IMR-90 (cell line): ENCODE data around the gene ITPR2. TPM values are rescaled to one million over a fixed set of nuclear protein-coding genes. Genes with fewer than 3 reads are reported as not detected.

Experiments
- ATAC-seq: fragments of 200-7000 bp; cut with Tn5 transposase; 2 replicates; pipeline ENCODE4 v1.9.1; 2020; ENCODE audit warnings: low read depth, mild to moderate bottlenecking, moderate library complexity
- BruUV-seq: library from RNA; stranded (reverse); fragments of 400-500 nt; replicated peaks from 2 replicates; lab custom pipeline; 2021; lab: Mats Ljungman, UMichigan
- CTCF ChIA-PET: fragments of 300-600 bp; formaldehyde crosslinking; extraction: SDS; loops from one replicate; lab custom pipeline; 2021; ENCODE audit warnings: antibody characterized with exemption; lab: Yijun Ruan, JAX
- POLR2A ChIA-PET: fragments of 300-600 bp; sonication (Branson Sonifier 250); formaldehyde crosslinking; loops from one replicate; lab custom pipeline; 2022; ENCODE audit warnings: antibody characterized with exemption; ENCODE audit not compliant: unreplicated experiment; lab: Charles Lee
- DNase-seq: peaks from one replicate; pipeline ENCODE4 v3.0.0; 2013
- H2AFZ ChIP-seq: replicated peaks from 2 replicates; pipeline ENCODE3; 2013; ENCODE audit warnings: low read length, mild to moderate bottlenecking; ENCODE audit not compliant: poor library complexity
- H2AK5ac ChIP-seq: 2 replicates; pipeline ENCODE4 v1.6.1; 2013; ENCODE audit warnings: low read depth, low read length, inconsistent platforms
- H2AK9ac ChIP-seq: replicated peaks from 2 replicates; pipeline ENCODE3; 2013; ENCODE audit warnings: mild to moderate bottlenecking, low read depth, low read length, moderate library complexity; ENCODE audit not compliant: poor library complexity
- H2BK120ac ChIP-seq: 2 replicates; pipeline ENCODE4 v1.6.1; 2013; ENCODE audit warnings: low read depth, low read length, inconsistent platforms
- H2BK15ac ChIP-seq: 3 replicates; pipeline ENCODE4 v1.6.1; 2013; ENCODE audit warnings: low read depth, low read length, inconsistent platforms
- H2BK20ac ChIP-seq: 2 replicates; pipeline ENCODE4 v1.6.1; 2013; ENCODE audit warnings: low read depth, mild to moderate bottlenecking, inconsistent platforms, low read length, moderate library complexity
- H2BK5ac ChIP-seq: 2 replicates; pipeline ENCODE4 v1.6.1; 2013; ENCODE audit warnings: mild to moderate bottlenecking, low read depth, low read length, inconsistent platforms; ENCODE audit not compliant: poor library complexity, severe bottlenecking
- H3K14ac ChIP-seq: replicated peaks from 2 replicates; pipeline ENCODE4 v1.6.1; 2013; ENCODE audit warnings: low read depth, low read length, inconsistent platforms
- H3K18ac ChIP-seq: 2 replicates; pipeline ENCODE4 v1.6.1; 2013; ENCODE audit warnings: low read depth, low read length, control low read depth
- H3K23ac ChIP-seq: 2 replicates; pipeline ENCODE4 v1.6.1; 2013; ENCODE audit warnings: low read depth, low read length, inconsistent platforms
- H3K27ac ChIP-seq: 2 replicates; pipeline ENCODE4 v1.5.1; 2013; ENCODE audit warnings: mild to moderate bottlenecking, control low read depth, low read length; ENCODE audit not compliant: insufficient read depth
- H3K27me3 ChIP-seq: 2 replicates; pipeline ENCODE4 v1.6.1; 2013; ENCODE audit warnings: low read length; ENCODE audit not compliant: control insufficient read depth, insufficient read depth
- H3K36me3 ChIP-seq: 2 replicates; pipeline ENCODE4 v1.6.1; 2013; ENCODE audit warnings: low read length, mixed read lengths; ENCODE audit not compliant: control insufficient read depth, insufficient read depth
- H3K4ac ChIP-seq: 2 replicates; pipeline ENCODE4 v1.6.1; 2013; ENCODE audit warnings: low read depth, low read length, inconsistent platforms
- H3K4me1 ChIP-seq: 2 replicates; pipeline ENCODE4 v1.6.1; 2013; ENCODE audit warnings: low read length, mixed read lengths; ENCODE audit not compliant: control insufficient read depth, insufficient read depth
- H3K4me2 ChIP-seq: 2 replicates; pipeline ENCODE4 v1.6.1; 2013; ENCODE audit warnings: low read depth, mild to moderate bottlenecking, control low read depth, low read length, moderate library complexity
- H3K4me3 ChIP-seq: 2 replicates; pipeline ENCODE4 v1.5.1; 2013; ENCODE audit warnings: low read depth, mild to moderate bottlenecking, control low read depth, low read length, moderate library complexity; ENCODE audit not compliant: insufficient read depth
- H3K56ac ChIP-seq: 2 replicates; pipeline ENCODE4 v1.6.1; 2013; ENCODE audit warnings: low read length, inconsistent platforms; ENCODE audit not compliant: insufficient read depth; ENCODE audit errors: extremely low read depth
- H3K79me1 ChIP-seq, 2 experiments: 2 replicates each; pipeline ENCODE4 v1.6.1; 2013; ENCODE audit warnings: low read length in 2 of 2, inconsistent platforms in 1 of 2, low read depth in 1 of 2
- H3K9ac ChIP-seq: 2 replicates; pipeline ENCODE4 v1.6.1; 2013; ENCODE audit warnings: low read depth, low read length, control low read depth
- H3K9me1 ChIP-seq: 2 replicates; pipeline ENCODE4 v1.6.1; 2013; ENCODE audit warnings: low read length, inconsistent platforms; ENCODE audit not compliant: insufficient read depth
- H3K9me3 ChIP-seq: 2 replicates; pipeline ENCODE4 v1.6.1; 2013; ENCODE audit warnings: low read length; ENCODE audit not compliant: control insufficient read depth, insufficient read depth
- H4K20me1 ChIP-seq: 2 replicates; pipeline ENCODE4 v1.6.1; 2013; ENCODE audit warnings: low read length, inconsistent platforms; ENCODE audit not compliant: insufficient read depth
- H4K5ac ChIP-seq: 2 replicates; pipeline ENCODE4 v1.6.1; 2013; ENCODE audit warnings: mild to moderate bottlenecking, low read depth, low read length, control low read depth
- H4K8ac ChIP-seq, 2 experiments: 2 replicates each; pipeline ENCODE4 v1.6.1; 2013; ENCODE audit warnings: low read depth in 2 of 2, low read length in 2 of 2, control low read depth in 1 of 2, inconsistent platforms in 1 of 2
- H4K91ac ChIP-seq: 2 replicates; pipeline ENCODE4 v1.6.1; 2013; ENCODE audit warnings: low read depth, low read length, inconsistent platforms; ENCODE audit not compliant: insufficient read depth
- CEBPB ChIP-seq: IDR thresholded peaks from 2 replicates; pipeline ENCODE4 v1.6.1; 2012; ENCODE audit warnings: low read depth, low read length, improper control_type of control experiment
- CHD1 ChIP-seq: IDR thresholded peaks from 2 replicates; pipeline ENCODE4 v1.6.1; 2012; ENCODE audit warnings: low read depth, low read length, improper control_type of control experiment
- MAFK ChIP-seq: IDR thresholded peaks from 2 replicates; pipeline ENCODE4 v1.6.1; 2012; ENCODE audit warnings: low read depth, low read length, improper control_type of control experiment
- MAZ ChIP-seq: IDR thresholded peaks from 2 replicates; pipeline ENCODE4 v1.6.1; 2012; ENCODE audit warnings: low read depth, mild to moderate bottlenecking, low read length, improper control_type of control experiment, moderate library complexity, borderline replicate concordance
- RAD21 ChIP-seq: IDR thresholded peaks from 2 replicates; pipeline ENCODE4 v1.6.1; 2012; ENCODE audit warnings: low read length, improper control_type of control experiment
- RCOR1 ChIP-seq: IDR thresholded peaks from 2 replicates; pipeline ENCODE4 v1.6.1; 2012; ENCODE audit warnings: mild to moderate bottlenecking, low read length, improper control_type of control experiment; ENCODE audit not compliant: insufficient replicate concordance
- WGBS, 2 experiments: methylation state at CpG; one replicate each; pipeline versions ENCODE4 v1.1.5 to v1.1.7; 2013; ENCODE audit warnings: missing lambda C conversion rate in 2 of 2; ENCODE audit not compliant: insufficient read length in 1 of 2; ENCODE audit errors: extremely low coverage in 2 of 2; 5-methylcytosine and 5-hydroxymethylcytosine counted together
- dilution Hi-C: fragments of 300-500 bp; cut with HindIII; formaldehyde crosslinking; loops from one replicate; pipeline ENCODE4 v1.14.3; 2018; ENCODE audit warnings: low sequenced_read_pairs; ENCODE audit not compliant: unreplicated experiment
- in situ Hi-C: fragments of 300-500 bp; cut with MboI; formaldehyde crosslinking; loops from 3 replicates; pipeline ENCODE4 v1.14.3; 2019; ENCODE audit warnings: low sequenced_read_pairs, inconsistent platforms, mixed read lengths
- intact Hi-C: fragments of 100-400 bp; cut with micrococcal nuclease; formaldehyde crosslinking; loops from 2 replicates; pipeline ENCODE4 v1.10.0; 2022
- polyA plus RNA-seq, 3 experiments: library from polyadenylated mRNA; depleted of rRNA; stranded (reverse); fragments of >200 nt; gene quantifications; 2 replicates each; pipeline ENCODE4 v1.2.3, GENCODE V29; 2012; ENCODE audit warnings: low replicate concordance in 1 of 3
- total RNA-seq: library from RNA; depleted of rRNA; stranded (reverse); fragments of >200 nt; gene quantifications from 2 replicates; pipeline ENCODE4 v1.2.3, GENCODE V29; 2012
- TF ChIP-seq, protein P1 (sequence below): fragments of 150-350 bp; IDR thresholded peaks from 2 replicates; pipeline ENCODE4 v1.6.1; 2017; ENCODE audit warnings: mild to moderate bottlenecking, antibody characterized with exemption, low read length, low read depth
- TF ChIP-seq, protein P2 (sequence below): fragments of 150-350 bp; IDR thresholded peaks from 2 replicates; pipeline ENCODE4 v1.6.1; 2016; ENCODE audit warnings: low read depth, mild to moderate bottlenecking, low read length, moderate library complexity, borderline replicate concordance

ITPR2 gene
- total and polyA plus RNA-seq, 2 of the 4 experiments (the other 2 are of a cell fraction), result 1.2 to 9.0 TPM

DNA sequence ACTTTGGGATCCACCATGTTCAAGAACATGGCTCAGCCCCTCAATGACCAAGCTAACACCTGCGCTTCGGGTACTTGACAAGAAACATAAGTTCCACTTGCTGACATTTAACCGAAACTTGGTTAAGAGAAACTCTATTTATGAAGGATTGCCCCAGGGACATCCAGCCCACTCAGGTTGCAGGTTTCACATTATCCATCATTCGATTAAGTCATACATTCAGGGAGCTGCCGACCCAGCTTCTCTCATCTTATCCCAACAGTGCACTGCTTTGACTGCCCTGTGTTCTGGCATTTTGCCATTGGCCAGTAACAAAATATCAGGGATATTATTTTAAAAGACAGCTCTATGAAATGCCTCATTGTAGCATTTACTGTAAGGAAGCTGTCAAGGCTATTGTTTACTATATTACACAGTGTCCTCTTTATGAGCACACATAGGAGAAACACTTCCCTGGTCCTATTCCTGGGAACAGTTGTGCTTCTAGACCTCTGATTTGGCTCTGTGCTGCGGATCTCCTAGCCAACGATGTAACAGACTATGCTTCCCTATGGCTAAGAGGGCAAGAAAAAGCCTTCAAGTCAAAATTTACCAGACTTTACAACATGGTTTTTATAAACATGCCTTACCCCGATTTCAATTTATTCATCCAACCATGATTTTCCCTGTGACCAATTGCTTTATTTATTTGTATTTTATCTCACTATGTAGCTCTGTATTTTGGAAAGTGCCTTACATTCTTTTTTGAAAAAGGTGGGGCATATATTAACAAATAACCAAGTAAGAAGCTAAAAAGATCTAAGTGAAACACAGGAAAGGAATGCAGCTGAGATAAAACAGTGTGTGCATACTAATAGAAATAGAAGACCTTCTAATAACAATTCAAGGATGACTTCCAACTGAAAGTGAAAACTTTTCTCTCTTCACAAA, 109.3 kb downstream of the ITPR2 start:
- H3K27ac ChIP-seq, result peak overlapping the region; percentile 12; the same call in 1 of the 2 replicates
- H2BK20ac ChIP-seq, result peak overlapping the region; percentile 38
- H3K9ac ChIP-seq, result no peak overlapping the region
- no peak overlapping the region for H3K56ac ChIP-seq
- no TSS peak for BruUV-seq
- peaks cover 4% of the 10 kb centered on the region for H3K4me1 ChIP-seq
- peak overlapping the region in 1 of 2 experiments; percentile 33; a peak in 2 of 4 replicates for H4K8ac ChIP-seq
- no peak overlapping the region; the same call in 1 of the 2 replicates for H3K18ac ChIP-seq
- H2AFZ ChIP-seq, result no peak overlapping the region
- H2BK5ac ChIP-seq, result peak overlapping the region; percentile 25
- intact Hi-C loops, result loop anchor here (2.0 to 5.0 kb wide), 3 partner anchors 59 to 164 kb away; partner anchors contain the start of gene ITPR2
- DNase-seq (peak; percentile 78), ATAC-seq (peak; percentile 91)
- H3K14ac ChIP-seq, result peak overlapping the region; percentile 48; the same call in 1 of the 2 replicates
- H4K20me1 ChIP-seq, result no peaks in the 10 kb centered on the region
- H3K4ac ChIP-seq, result peak overlapping the region; percentile 71
- in situ Hi-C loops, result no loop called here
- no peak overlapping the region; the same call in 1 of the 2 replicates for H4K5ac ChIP-seq
- ChIA-PET POLR2A (no interaction called here), CTCF (interaction anchor here (1.5 kb wide), 1 partner anchor 32 kb away, joined by 3 read pairs; no protein-coding TSS in a partner anchor)
- 8% methylated on average over 2 of the region's 8 CpGs; no CpG with 5 or more reads in 1 of the 2 experiments for WGBS, 2 experiments
- peak overlapping the region; percentile 79; the same call in 1 of the 2 replicates for H2AK5ac ChIP-seq
- H3K4me3 ChIP-seq, result peak overlapping the region; percentile 17; the same call in 1 of the 2 replicates
- H4K91ac ChIP-seq, result no peak overlapping the region
- H3K36me3 ChIP-seq, result no peaks in the 10 kb centered on the region
- TF ChIP-seq, protein P1, sequence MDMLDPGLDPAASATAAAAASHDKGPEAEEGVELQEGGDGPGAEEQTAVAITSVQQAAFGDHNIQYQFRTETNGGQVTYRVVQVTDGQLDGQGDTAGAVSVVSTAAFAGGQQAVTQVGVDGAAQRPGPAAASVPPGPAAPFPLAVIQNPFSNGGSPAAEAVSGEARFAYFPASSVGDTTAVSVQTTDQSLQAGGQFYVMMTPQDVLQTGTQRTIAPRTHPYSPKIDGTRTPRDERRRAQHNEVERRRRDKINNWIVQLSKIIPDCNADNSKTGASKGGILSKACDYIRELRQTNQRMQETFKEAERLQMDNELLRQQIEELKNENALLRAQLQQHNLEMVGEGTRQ, result no peak
- TF ChIP-seq CEBPB (no peak), RCOR1 (no peak), CHD1 (no peak), RAD21 (no peak), MAFK (no peak), MAZ (no peak)
- TF ChIP-seq, protein P2, sequence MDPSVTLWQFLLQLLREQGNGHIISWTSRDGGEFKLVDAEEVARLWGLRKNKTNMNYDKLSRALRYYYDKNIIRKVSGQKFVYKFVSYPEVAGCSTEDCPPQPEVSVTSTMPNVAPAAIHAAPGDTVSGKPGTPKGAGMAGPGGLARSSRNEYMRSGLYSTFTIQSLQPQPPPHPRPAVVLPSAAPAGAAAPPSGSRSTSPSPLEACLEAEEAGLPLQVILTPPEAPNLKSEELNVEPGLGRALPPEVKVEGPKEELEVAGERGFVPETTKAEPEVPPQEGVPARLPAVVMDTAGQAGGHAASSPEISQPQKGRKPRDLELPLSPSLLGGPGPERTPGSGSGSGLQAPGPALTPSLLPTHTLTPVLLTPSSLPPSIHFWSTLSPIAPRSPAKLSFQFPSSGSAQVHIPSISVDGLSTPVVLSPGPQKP, result no peak
- no peaks in the 10 kb centered on the region for H3K79me1 ChIP-seq
- H2BK15ac ChIP-seq, result peak overlapping the region; percentile 79; the same call in 1 of the 3 replicates
- H3K23ac ChIP-seq, result peak overlapping the region; percentile 19; the same call in 1 of the 2 replicates
- dilution Hi-C loops, result no loop called here
- H3K9me3 ChIP-seq, result no peaks in the 10 kb centered on the region
- peak overlapping the region; percentile 17 for H2BK120ac ChIP-seq
- H2AK9ac ChIP-seq, result no peak overlapping the region
- H3K4me2 ChIP-seq, result peak overlapping the region; percentile 92
- peaks cover 3% of the 10 kb centered on the region; the same call in 1 of the 2 replicates for H3K9me1 ChIP-seq
- no peaks in the 10 kb centered on the region for H3K27me3 ChIP-seq
